GM12878 (cell line): ENCODE data around the gene TRIM28. TPM values are rescaled to one million over a fixed set of nuclear protein-coding genes. Genes with fewer than 3 reads are reported as not detected.

Source experiments
- ATAC-seq: fragments of 200-7000 bp; cut with Tn5 transposase; 3 replicates; pipeline ENCODE4 v1.9.1; 2020; ENCODE audit warnings: mild to moderate bottlenecking, moderate library complexity
- BruUV-seq: library from RNA; stranded (reverse); fragments of 400-500 nt; replicated peaks from 2 replicates; lab custom pipeline; 2021; lab: Mats Ljungman, UMichigan
- CTCF ChIA-PET: fragments of 300-600 bp; sonication (Branson Sonifier 250); formaldehyde crosslinking; extraction: SDS; loops from one replicate; lab custom pipeline; 2021; ENCODE audit warnings: inconsistent platforms; lab: Yijun Ruan, JAX
- POLR2A ChIA-PET: fragments of 350-600 bp; formaldehyde crosslinking; extraction: SDS; loops from one replicate; lab custom pipeline; 2021; ENCODE audit warnings: inconsistent platforms; lab: Charles Lee
- RAD21 ChIA-PET: fragments of 300-600 bp; sonication (Branson Sonifier 250); formaldehyde crosslinking; loops from one replicate; lab custom pipeline; 2023; ENCODE audit warnings: antibody characterized with exemption; ENCODE audit not compliant: unreplicated experiment; lab: Charles Lee
- SMC1A ChIA-PET: fragments of 300-600 bp; sonication (Branson Sonifier 250); formaldehyde crosslinking; loops from one replicate; lab custom pipeline; 2023; ENCODE audit not compliant: unreplicated experiment, uncharacterized antibody; lab: Charles Lee
- DNase-seq: peaks from one replicate; pipeline ENCODE4 v3.0.0-alpha.2; 2011; ENCODE audit warnings: low read depth, low spot score
- FAIRE-seq: peaks from 3 replicates; lab custom pipeline; 2011; peaks lifted over from hg19 to GRCh38; lab: Jason Lieb, UNC
- H2AFZ ChIP-seq: 2 replicates; pipeline ENCODE4 v1.6.0; 2011; ENCODE audit warnings: low read depth, low read length, control low read depth; ENCODE audit not compliant: control insufficient read depth
- H3K27ac ChIP-seq: 2 replicates; pipeline ENCODE4 v1.5.1; 2011; ENCODE audit warnings: control low read depth; ENCODE audit not compliant: control insufficient read depth, insufficient read depth
- H3K27me3 ChIP-seq, 2 experiments: replicated peaks in 1 of 2; 2 replicates each; pipeline versions ENCODE4 v1.6.0 to v1.6.1; 2011; ENCODE audit warnings: low read length in 1 of 2; ENCODE audit not compliant: control insufficient read depth in 2 of 2, insufficient read depth in 2 of 2
- H3K36me3 ChIP-seq, 2 experiments: 2 replicates each; pipeline ENCODE4 v1.5.1; 2011; ENCODE audit warnings: low read length in 1 of 2; ENCODE audit not compliant: control insufficient read depth in 2 of 2, insufficient read depth in 2 of 2
- H3K4me1 ChIP-seq: 2 replicates; pipeline ENCODE4 v1.6.1; 2011; ENCODE audit warnings: mild to moderate bottlenecking, low read length, moderate library complexity, mixed read lengths; ENCODE audit not compliant: control insufficient read depth, insufficient read depth
- H3K4me2 ChIP-seq: 2 replicates; pipeline ENCODE4 v1.6.0; 2011; ENCODE audit warnings: control low read depth; ENCODE audit not compliant: control insufficient read depth, insufficient read depth
- H3K4me3 ChIP-seq: fragments of 200-600 bp; sonication (generic); 2 replicates; pipeline ENCODE4 v1.5.1; 2016
- H3K79me2 ChIP-seq: 2 replicates; pipeline ENCODE4 v1.6.0; 2011; ENCODE audit warnings: low read length; ENCODE audit not compliant: control insufficient read depth, insufficient read depth
- H3K9ac ChIP-seq: 2 replicates; pipeline ENCODE4 v1.8.0; 2011; ENCODE audit warnings: low read length, control low read depth, mixed read lengths; ENCODE audit not compliant: control insufficient read depth, insufficient read depth
- H3K9me3 ChIP-seq: replicated peaks from 3 replicates; pipeline ENCODE4 v1.5.1; 2011; ENCODE audit warnings: mild to moderate bottlenecking, low read length; ENCODE audit not compliant: control insufficient read depth, insufficient read depth
- H4K20me1 ChIP-seq: 2 replicates; pipeline ENCODE4 v1.6.0; 2011; ENCODE audit not compliant: control insufficient read depth, insufficient read depth
- ATF3 ChIP-seq: IDR thresholded peaks from 2 replicates; pipeline ENCODE4 v1.6.1; 2011; ENCODE audit warnings: low read depth, mild to moderate bottlenecking, low read length, moderate library complexity, borderline replicate concordance; ENCODE audit errors: extremely low read depth
- KDM1A ChIP-seq: fragments of 200-600 bp; sonication (generic); IDR thresholded peaks from 2 replicates; pipeline ENCODE4 v1.6.1; 2016; ENCODE audit warnings: borderline replicate concordance
- POU2F2 ChIP-seq: IDR thresholded peaks from 3 replicates; pipeline ENCODE4 v1.6.1; 2011; ENCODE audit warnings: low read depth, mild to moderate bottlenecking, low read length, borderline replicate concordance
- SMAD1 ChIP-seq: fragments of 450-650 bp; IDR thresholded peaks from 2 replicates; pipeline ENCODE4 v1.6.1; 2018; ENCODE audit warnings: mild to moderate bottlenecking, low read depth; ENCODE audit not compliant: partially characterized antibody
- SP1 ChIP-seq: IDR thresholded peaks from one replicate; pipeline ENCODE4 v1.6.1; 2011; ENCODE audit warnings: low read depth, low read length
- ZBED1 ChIP-seq: IDR thresholded peaks from 2 replicates; pipeline ENCODE4 v1.6.1; 2016; ENCODE audit warnings: borderline replicate concordance
- ZNF207 ChIP-seq: fragments of 450-650 bp; IDR thresholded peaks from 2 replicates; pipeline ENCODE4 v1.6.1; 2014; ENCODE audit warnings: antibody characterized with exemption, mild to moderate bottlenecking, borderline replicate concordance
- ZZZ3 ChIP-seq: IDR thresholded peaks from 2 replicates; pipeline ENCODE4 v1.6.1; 2011; ENCODE audit warnings: low read depth; ENCODE audit not compliant: control insufficient read depth, insufficient read length
- WGBS: methylation state at CpG from one replicate; pipeline ENCODE4 v1.1.6; 2016; ENCODE audit warnings: low lambda C conversion rate; ENCODE audit not compliant: insufficient replicate concordance, insufficient coverage; ENCODE audit errors: missing lambda C conversion rate; 5-methylcytosine and 5-hydroxymethylcytosine counted together
- in situ Hi-C: fragments of 300-500 bp; cut with MboI; formaldehyde crosslinking; loops from 9 replicates; pipeline ENCODE4 v1.14.3; 2018; ENCODE audit warnings: mixed read lengths
- intact Hi-C: fragments of 100-400 bp; cut with micrococcal nuclease; formaldehyde crosslinking; loops from one replicate; pipeline ENCODE4 v1.14.2; 2022; ENCODE audit not compliant: unreplicated experiment
- polyA plus RNA-seq, 11 experiments: library from polyadenylated mRNA; depleted of rRNA in 4 of 11; unstranded in 6 of 11; stranded (reverse) in 5 of 11; fragments of >200 nt; fragmentation: Nextera tagmentation in 4 of 11; fragmentation: Illumina TruSeq in 1 of 11; extraction: Ambion mirVana in 4 of 11; extraction: Trizol in 1 of 11; gene quantifications; 1 replicate in 1 of 11; 2 replicates in 10 of 11; pipeline versions ENCODE4 v1.2.1 to v1.2.3, GENCODE V29; 2011 to 2016; ENCODE audit warnings: inconsistent platforms in 2 of 11, missing spikeins in 2 of 11, low read depth in 1 of 11
- total RNA-seq, 4 experiments: library from RNA; depleted of rRNA in 3 of 4; stranded (reverse); fragments of >200 nt in 3 of 4; fragmentation: Illumina TruSeq in 1 of 4; extraction: Trizol in 1 of 4; gene quantifications; 2 replicates each; pipeline versions ENCODE4 v1.2.1 to v1.2.3, GENCODE V29; 2013 to 2021

TRIM28 gene
- total and polyA plus RNA-seq, 10 of the 15 experiments (the other 5 are each of a cell fraction or from before 2014, with no cell fraction given), result 5.0 to 650 (median 296) TPM

GRCh38 chr19:58555369-58555885, 11.6 kb downstream of the TRIM28 start:
- no TSS peak for BruUV-seq
- FAIRE-seq, result no peak
- Histone ChIP-seq H3K4me1 (peaks cover 34% of the 10 kb centered on the region), H3K9ac (peak overlapping the region; percentile 82), H3K79me2 (peaks cover 45% of the 10 kb centered on the region), H3K36me3 (peaks cover 5 to 21% of the 10 kb centered on the region in 2 experiments; a peak in 3 of 4 replicates), H3K27ac (peak overlapping the region; percentile 93), H3K4me2 (peak overlapping the region; percentile 98), H3K27me3 (no peaks in the 10 kb centered on the region), H3K9me3 (no peaks in the 10 kb centered on the region), H2AFZ (peak overlapping the region; percentile 86), H3K4me3 (peak overlapping the region; percentile 68; the same call in 1 of the 2 replicates), H4K20me1 (no peaks in the 10 kb centered on the region; the same call in 1 of the 2 replicates)
- 46% methylated on average over 4 of the region's 4 CpGs for WGBS
- no peak for DNase-seq
- SMC1A ChIA-PET, result interaction anchor here (1.0 to 2.9 kb wide), 6 partner anchors 10 to 193 kb away, joined by 3 to 21 read pairs (median 10); partner anchors contain the start of genes TRIM28, ZBTB45 and ZNF497
- in situ Hi-C loops, result no loop called here
- intact Hi-C loops, result loop anchor here (1.0 kb wide), 1 partner anchor 11 kb away; the partner anchor contains the start of gene TRIM28
- TF ChIP-seq POU2F2, result no peak
- TF ChIP-seq SMAD1, result peak; percentile 13
- CTCF ChIA-PET, result interaction anchor here (0.7 to 3.9 kb wide), 4 partner anchors 13 to 41 kb away, joined by 3 to 37 read pairs (median 5); partner anchors contain the start of gene ZBTB45
- no peak for ATAC-seq
- RAD21 ChIA-PET, result interaction anchor here (0.6 to 1.9 kb wide), 5 partner anchors 12 to 35 kb away, joined by 3 to 13 read pairs (median 3); partner anchors contain the start of genes TRIM28 and ZBTB45
- POLR2A ChIA-PET, result interaction anchor here (0.9 to 3.1 kb wide), 11 partner anchors 9 to 174 kb away, joined by 3 to 41 read pairs (median 6); partner anchors contain the start of genes MZF1, TRIM28, ZBTB45 and ZNF837

DNA sequence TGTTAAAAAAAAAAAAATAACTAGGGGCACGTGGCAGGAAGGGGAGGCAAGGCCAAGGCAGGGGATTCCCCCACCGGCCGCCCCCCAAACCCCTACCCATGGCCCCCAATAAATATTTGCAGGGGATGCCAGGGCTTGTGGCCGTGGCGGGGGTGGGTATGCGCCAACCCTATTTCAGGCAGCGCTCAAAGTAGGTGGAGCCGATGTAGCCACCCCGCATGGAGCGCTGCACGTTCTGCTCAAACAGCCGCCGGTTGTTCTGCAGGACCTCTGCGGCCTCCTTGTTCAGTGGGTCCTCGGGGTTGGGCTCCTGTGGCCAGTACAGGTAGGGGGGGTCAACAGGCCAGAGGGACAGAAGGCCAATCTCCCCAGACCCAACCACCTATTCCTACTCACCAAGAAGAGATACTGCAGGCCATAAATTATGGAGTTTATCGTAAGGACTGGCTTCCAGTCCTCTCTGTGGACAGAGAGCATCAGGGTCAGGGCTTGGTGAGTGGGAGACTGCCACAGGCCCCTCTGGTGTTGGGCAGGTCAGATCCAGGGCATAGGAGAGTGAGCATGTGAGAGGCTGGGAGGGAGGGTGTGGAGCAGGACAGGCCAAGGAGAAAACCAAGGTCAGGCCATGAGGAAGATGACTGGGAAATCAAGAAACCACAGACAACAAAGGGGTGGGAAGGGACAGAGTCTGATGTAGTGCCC, 12.2 kb downstream of the TRIM28 start:
- ATAC-seq (no peak), FAIRE-seq (no peak), DNase-seq (no peak)
- no peaks in the 10 kb centered on the region for H3K27me3 ChIP-seq
- H3K27ac ChIP-seq, result no peak overlapping the region
- peak overlapping the region; percentile 97; the same call in 1 of the 2 replicates for H3K9ac ChIP-seq
- TF ChIP-seq KDM1A (no peak), ATF3 (no peak), SP1 (no peak), ZBED1 (no peak), ZNF207 (no peak), ZZZ3 (no peak)
- BruUV-seq, result no TSS peak
- ChIA-PET RAD21 (interaction anchor here (1.9 kb wide), 1 partner anchor 36 kb away, joined by 13 read pairs; the partner anchor contains the start of gene ZBTB45), POLR2A (interaction anchor here (1.1 to 3.1 kb wide), 6 partner anchors 11 to 41 kb away, joined by 4 to 41 read pairs (median 11); partner anchors contain the start of genes TRIM28 and ZBTB45), SMC1A (interaction anchor here (1.0 to 2.9 kb wide), 5 partner anchors 11 to 36 kb away, joined by 3 to 21 read pairs (median 10); partner anchors contain the start of genes TRIM28 and ZBTB45), CTCF (interaction anchor here (0.7 to 3.9 kb wide), 4 partner anchors 19 to 42 kb away, joined by 3 to 37 read pairs (median 6); partner anchors contain the start of gene ZBTB45)
- peaks cover 34% of the 10 kb centered on the region for H3K4me1 ChIP-seq
- peak overlapping the region; percentile 99; the same call in 1 of the 2 replicates for H3K4me3 ChIP-seq
- in situ Hi-C loops, result no loop called here
- intact Hi-C loops, result loop anchor here (1.0 kb wide), 1 partner anchor 12 kb away; the partner anchor contains the start of gene TRIM28
- H3K4me2 ChIP-seq, result peak overlapping the region; percentile 96
- H4K20me1 ChIP-seq, result no peaks in the 10 kb centered on the region; the same call in 1 of the 2 replicates
- H2AFZ ChIP-seq, result no peak overlapping the region
- peaks cover 45% of the 10 kb centered on the region for H3K79me2 ChIP-seq
- peaks cover 5 to 17% of the 10 kb centered on the region in 2 experiments; a peak in 3 of 4 replicates for H3K36me3 ChIP-seq
- H3K9me3 ChIP-seq, result no peaks in the 10 kb centered on the region
- 79% methylated on average over 10 of the region's 16 CpGs for WGBS
